ENCODE measurements around the gene ODAD3.

- TF ChIP-seq EZH2 (IDR thresholded peaks at IDR 0.05; ENCODE audit: borderline replicate concordance, low read depth, low read length, severe bottlenecking) = no peak
- TF ChIP-seq, protein P1, sequence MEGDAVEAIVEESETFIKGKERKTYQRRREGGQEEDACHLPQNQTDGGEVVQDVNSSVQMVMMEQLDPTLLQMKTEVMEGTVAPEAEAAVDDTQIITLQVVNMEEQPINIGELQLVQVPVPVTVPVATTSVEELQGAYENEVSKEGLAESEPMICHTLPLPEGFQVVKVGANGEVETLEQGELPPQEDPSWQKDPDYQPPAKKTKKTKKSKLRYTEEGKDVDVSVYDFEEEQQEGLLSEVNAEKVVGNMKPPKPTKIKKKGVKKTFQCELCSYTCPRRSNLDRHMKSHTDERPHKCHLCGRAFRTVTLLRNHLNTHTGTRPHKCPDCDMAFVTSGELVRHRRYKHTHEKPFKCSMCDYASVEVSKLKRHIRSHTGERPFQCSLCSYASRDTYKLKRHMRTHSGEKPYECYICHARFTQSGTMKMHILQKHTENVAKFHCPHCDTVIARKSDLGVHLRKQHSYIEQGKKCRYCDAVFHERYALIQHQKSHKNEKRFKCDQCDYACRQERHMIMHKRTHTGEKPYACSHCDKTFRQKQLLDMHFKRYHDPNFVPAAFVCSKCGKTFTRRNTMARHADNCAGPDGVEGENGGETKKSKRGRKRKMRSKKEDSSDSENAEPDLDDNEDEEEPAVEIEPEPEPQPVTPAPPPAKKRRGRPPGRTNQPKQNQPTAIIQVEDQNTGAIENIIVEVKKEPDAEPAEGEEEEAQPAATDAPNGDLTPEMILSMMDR (IDR thresholded peaks at IDR 0.05; ENCODE audit: borderline replicate concordance, extremely low read depth, low read length, poor library complexity, severe bottlenecking) = no peak
Measured at GRCh38 chr19:11373166-11373884, 61.6 kb downstream of the ODAD3 start.

Data from DND-41 (cell line).